Measurements from ENCODE around the gene SEPTIN8.

The SEPTIN8 gene

GRCh38 chr5:132781029-132781428 is 4.0 kb upstream of the SEPTIN8 start:
- no peak for DNase-seq

DNA sequence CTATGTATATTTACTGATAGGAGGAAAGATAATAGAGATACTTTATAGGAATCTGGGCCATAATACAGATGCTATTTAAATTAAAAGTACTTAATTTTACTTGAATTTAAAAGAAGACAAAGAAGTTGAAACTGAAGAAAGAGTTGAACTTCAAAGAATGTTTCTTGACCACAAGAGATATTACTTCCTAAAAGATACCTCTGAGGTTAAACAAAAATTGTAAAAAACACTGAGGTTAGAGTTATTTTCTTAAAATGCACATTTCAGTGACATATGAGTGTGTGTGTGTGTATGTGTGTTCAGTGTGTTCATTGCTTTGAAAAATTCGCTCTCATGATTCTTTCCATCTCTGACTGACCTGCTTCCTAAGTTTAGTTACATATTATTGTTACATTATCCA is 3.5 kb upstream of the SEPTIN8 start:
- no peak for DNase-seq

DNA sequence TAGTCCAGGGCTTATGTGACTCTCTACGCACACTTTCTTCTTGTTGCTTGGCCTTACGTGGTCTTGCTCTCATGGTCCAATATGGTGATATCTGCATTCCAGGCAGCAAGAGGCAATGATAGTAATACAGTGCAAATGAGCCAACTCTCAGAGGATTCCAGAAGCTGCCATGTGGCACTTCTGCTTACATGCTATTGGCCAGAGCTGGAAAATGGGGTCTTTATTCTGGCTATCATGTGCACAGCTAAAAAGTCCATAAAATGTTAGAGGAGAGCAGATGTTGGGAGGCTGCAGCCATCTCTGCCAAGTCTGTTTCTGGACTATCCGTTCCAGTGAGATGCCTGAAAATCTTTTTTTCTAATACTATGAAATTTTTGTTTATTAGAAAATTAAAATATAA is 2.9 kb upstream of the SEPTIN8 start:
- no peak for DNase-seq

DNA sequence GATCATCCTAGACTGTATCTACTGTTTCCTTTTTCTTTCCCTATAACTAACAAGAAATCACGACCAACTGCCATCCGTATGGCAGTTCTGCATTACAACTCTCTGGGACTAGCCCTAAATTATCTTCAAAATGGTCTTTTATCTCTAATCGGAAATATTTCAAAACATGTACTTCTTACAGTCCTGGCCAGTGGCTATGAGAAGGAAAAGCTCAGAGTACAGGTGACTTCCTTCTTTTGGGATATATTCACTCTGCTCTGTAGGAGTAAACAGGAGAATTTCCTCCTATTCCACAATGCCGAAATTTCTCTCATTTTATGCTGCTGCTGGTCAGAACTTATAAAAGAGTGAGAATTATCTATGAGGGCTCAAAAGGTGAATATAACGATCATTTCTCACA is 1.8 kb upstream of the SEPTIN8 start:
- DNase-seq, result no peak

GRCh38 chr5:132778129-132778528 is 1.1 kb upstream of the SEPTIN8 start:
- no peak for DNase-seq

DNA sequence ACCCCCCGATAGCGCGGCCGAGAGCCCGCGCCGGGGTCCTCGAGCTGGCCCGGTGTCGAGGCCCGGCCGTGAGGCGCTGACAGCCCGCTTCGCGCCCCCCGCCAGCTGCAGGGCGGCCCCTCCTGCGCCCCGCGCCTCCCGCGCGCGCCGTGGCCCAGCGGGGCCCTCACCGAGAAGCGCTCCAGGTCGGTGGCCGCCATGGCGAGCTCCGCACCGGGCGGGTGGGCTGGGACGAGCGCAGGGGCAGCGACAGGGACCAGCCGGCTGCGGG is 166 bp downstream of the SEPTIN8 start:
- DNase-seq, result no peak

DNA sequence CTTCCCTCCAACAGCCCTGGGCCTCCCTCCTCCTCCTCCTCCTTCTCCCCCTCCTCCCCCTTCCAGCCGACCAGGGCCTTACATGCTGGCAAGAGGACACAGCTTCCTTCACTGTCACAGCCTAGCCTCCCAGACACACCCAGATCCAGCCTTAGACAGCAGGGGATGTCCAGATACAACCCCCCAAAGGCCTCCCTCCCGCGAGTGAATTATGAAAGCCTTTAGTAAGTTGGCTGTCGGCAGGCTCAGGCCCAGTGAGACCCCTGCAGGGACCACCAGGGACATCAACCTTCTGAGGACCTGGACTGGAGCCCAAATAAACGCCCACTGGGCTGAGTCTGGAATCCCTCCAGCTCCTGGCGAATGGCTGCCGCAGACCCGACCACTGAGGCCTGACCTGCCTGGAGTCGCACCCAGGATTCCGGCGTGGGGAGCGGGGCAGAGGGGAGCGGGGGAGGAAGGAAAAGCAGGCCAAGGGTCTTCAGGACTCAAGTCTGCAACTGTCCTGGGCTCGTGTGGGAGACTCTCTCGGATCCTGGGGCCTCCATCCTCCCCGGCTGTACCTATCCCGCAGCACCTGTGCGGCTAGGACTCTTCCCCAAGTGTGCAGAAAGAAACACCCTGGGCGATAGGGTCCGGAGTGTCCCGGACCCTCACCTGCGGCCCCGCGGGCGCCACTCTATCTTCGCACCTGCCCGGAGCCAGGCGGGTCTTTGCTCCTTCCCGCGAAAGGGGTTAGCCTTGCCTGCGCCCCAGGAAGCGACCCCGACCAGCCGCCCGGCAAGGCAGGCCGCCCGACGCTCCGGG is 705 bp downstream of the SEPTIN8 start:
- DNase-seq, result peak; percentile 8 to 32

DNA sequence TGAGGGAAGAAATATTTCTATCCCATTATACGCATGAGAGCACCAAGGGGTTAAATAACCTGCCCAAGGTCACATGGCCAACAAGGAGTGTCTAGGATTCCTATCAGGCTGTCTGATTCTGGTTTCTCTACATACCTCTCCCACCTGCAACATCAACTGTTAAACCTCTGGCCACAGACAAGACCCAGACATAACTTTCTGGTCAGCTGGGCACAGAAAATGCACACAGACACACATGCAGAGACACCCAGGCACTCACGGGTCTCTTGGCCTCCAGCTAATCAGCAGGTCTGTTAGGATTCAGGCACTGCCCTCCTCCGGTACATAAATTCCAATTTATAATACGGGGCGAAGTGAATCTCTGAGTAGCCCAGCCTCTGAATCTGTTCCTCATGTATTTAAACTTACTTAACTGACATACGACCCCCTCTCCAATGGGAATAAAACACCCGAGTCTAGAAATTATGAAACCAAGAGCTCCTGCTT is 1.5 kb downstream of the SEPTIN8 start:
- DNase-seq, result no peak

DNA sequence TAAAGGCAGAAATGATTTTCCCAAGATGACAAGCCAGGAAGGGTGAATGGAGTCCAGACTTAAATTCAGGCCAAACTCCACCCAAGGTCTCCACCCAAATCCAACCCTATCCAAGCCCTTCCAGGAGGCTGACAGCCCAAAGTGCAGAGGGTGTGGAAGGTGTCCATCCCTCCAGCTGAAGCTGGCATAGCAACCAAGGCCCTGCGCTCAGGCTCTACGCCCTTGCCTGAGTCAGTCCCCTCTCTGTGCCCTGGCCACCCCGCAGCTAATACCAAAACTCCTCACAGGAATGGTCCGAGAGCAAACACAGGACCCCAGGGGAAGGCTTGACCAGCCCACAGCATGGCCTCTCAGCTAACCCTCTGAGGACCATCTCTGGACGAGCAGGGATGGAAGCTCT is 2.1 kb downstream of the SEPTIN8 start:
- no peak for DNase-seq

DNA sequence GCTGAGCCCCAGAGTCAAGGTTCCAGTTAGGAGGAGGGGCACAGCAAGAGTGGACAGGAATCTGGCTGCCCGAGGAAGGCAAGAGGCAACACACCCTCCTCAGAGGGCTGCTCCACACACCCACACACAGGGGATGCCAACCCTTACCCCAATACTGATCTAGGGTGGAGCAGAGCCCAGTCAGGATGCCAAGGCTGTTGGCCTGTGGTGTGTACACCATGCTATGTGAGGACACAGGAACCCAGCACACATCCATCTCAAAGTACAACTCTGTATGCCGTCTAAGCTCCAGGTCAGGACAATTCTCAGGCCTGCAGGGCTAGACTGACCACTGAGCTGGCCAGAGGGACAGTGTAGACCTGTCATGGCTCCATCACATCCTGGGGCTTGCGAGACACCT is 2.6 kb downstream of the SEPTIN8 start:
- no peak for DNase-seq

- no peak for DNase-seq
Measured at GRCh38 chr5:132773601-132774355, 3.3 kb downstream of the SEPTIN8 start.

DNA sequence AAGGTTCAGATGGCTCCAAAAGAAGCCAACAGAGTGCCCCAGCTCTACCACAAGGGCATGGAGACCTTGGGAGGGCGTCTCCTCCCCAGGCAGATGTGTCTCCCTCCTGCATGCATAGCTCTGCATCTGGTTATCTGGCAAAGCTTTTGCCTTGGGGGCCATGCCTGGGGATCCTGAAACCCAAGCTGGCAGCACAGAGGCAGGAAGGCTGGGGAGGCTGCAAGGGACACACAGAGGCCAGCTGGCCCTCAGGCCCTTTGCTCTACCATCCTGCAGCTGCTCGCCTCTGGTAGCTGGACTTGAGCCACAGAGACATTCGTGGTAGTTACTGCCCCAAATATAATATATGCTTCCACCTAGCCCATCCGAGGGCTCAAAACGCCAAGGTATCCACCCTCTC is 3.9 kb downstream of the SEPTIN8 start:
- no peak for DNase-seq

GRCh38 chr5:132772291-132773070 is 4.6 kb downstream of the SEPTIN8 start:
- no peak for DNase-seq

GRCh38 chr5:132771503-132771998 is 5.5 kb downstream of the SEPTIN8 start:
- no peak for DNase-seq

DNA sequence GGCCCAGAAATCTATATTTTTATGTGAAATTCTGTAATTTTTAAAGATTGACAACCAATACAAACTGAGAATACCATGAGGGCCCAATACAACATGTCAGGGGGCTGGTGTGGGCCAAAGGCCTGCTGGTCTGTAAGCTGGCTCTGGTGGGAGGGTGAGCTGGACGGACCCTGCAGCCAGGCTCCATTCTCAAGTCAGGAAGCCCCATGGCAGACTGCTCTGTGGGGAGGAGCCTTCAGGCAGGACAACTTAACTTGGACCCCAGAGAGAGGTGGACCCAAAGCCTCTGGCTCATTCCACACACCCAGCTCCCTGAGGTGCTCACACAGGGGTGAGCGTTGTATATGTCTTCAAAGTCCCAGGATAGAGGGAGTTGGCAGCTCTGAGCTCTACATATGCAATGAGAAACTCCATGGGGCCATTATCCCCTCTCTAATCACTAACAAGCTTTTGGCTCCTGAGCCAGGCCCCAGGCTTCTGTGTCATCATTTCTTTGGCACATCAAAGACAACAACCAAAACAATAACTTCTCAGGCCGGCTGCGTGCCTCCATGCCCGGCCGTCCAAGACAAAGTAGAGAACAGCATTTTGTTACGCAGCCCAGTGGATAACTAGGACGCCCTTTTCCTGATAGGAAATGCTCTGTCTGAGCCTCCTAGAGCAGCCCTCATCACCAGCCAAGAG is 6.4 kb downstream of the SEPTIN8 start:
- no peak for DNase-seq

- DNase-seq, result no peak
Measured at GRCh38 chr5:132768485-132768868, 8.6 kb downstream of the SEPTIN8 start.

DNA sequence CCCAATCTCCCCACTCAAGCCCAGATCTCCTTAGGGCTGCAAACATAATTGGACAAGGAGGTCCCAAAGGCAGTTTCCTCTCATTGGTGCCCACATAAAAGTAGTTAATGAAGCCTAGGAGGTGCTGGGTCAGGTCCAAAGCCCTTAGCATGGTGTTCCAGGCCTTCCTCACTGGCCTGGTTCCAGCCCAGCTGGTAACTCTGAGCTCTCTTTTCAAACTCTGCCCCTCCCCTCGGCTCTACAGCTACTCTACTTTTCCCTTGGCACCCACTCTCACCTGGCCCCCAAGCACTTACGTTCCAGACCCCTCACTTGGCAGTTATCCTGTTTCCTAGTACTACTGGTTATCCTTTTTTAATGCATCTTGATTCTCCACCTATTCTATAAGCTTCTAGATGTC is 9.9 kb downstream of the SEPTIN8 start:
- no peak for DNase-seq

- DNase-seq, result no peak
Measured at GRCh38 chr5:132766806-132767055, 10.3 kb downstream of the SEPTIN8 start.

DNA sequence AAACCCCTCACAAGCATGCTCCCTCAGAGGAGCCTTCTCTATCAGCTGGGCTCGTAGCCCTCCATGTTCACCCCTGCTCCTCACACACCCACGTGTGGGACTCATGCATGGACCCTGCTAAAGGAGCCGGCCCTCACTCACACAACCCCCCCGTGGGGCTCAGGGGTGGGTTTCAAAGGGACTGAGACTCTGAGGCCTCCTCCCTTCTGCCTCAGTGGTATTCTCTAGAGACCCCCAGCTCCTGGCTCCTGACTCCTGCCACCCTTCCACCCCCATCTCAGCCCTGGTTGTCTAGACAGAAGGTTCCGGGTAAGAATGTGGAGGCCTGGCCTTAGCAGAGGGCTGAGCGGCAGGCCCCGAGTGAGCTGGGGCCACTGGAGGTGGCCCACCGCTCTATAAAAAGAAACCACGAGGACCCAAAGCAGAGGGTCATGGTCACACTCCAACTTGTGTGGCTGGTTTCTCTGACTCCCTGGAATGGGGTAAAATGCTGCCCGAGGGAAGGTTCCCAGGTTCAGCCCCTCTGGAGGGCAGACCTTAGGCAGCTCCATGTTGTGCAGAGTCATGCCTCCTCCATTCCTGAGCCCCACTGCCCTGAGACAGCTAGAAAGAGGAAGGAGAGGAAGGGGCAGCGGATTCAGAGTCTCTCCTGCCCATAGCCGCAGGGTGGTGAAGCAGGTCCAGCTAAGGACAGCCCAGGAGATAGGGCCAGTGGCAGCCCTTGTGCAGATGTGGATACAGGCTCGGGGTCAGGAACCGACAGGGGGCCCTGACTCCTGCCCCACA is 10.8 kb downstream of the SEPTIN8 start:
- no peak for DNase-seq

DNA sequence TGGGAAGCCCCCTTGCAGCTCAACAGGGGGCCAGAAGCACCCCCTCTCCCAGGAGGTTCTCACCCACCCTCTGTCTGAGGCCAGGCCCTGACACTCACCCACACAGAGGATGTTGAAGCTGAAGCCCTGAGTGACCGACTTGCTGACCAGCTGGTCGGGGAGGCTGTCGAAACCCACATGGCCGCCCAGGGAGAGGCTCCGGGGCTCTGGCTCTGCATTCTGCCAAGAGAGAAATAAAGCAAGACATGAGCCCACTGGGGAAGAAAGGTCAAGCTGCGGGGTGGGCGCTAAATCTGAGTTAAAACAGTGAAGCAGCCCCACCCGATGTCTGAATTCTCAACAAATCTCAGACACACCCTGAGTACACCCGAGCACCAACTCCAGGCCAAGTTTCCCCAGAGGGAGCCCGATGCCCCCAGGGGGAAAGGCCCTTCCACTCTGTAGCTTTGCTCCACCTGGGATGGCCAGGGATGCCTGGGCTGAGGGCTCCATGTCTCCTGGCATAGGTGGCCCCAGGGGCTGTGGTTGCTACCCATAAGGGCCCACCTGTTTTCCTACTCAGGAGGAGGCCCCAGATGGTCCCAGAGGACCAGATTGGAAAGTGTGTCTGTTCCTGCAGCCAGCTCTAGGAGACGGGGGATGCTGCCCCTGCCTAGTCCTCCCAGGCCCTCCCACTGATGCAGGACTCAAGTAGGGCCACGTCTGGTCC is 11.6 kb downstream of the SEPTIN8 start:
- DNase-seq, result no peak

GRCh38 chr5:132764671-132765238 is 12.3 kb downstream of the SEPTIN8 start:
- no peak for DNase-seq

Measured in NCI-H2081 (cell line).